SK-N-SH (cell line): ENCODE measurements around the gene OR1L8. TPM values are rescaled to one million over a fixed set of nuclear protein-coding genes. Genes with fewer than 3 reads are reported as not detected.

ENCODE experiments used
- CTCF ChIA-PET: fragments of 300-600, 350-600 bp; formaldehyde crosslinking; extraction: SDS; loops from one replicate; lab custom pipeline; 2021; lab: Yijun Ruan, JAX
- POLR2A ChIA-PET: fragments of 350-600 bp; sonication (Branson Sonifier 250); formaldehyde crosslinking; extraction: SDS; loops from one replicate; lab custom pipeline; 2020; ENCODE audit warnings: antibody characterized with exemption, inconsistent platforms; lab: Yijun Ruan, JAX
- DNase-seq: peaks from one replicate; pipeline ENCODE4 v3.0.0; 2012
- H2AFZ ChIP-seq: fragments of 200-600 bp; sonication (generic); 2 replicates; pipeline ENCODE4 v1.8.1; 2016; ENCODE audit warnings: antibody characterized with exemption, mild to moderate bottlenecking, low read depth
- H3F3A ChIP-seq: fragments of 200-600 bp; sonication (generic); replicated peaks from 2 replicates; pipeline ENCODE3; 2016; ENCODE audit warnings: antibody characterized with exemption, mild to moderate bottlenecking; ENCODE audit not compliant: insufficient read depth
- H3K27ac ChIP-seq, 2 experiments: fragments of 200-500 bp in 1 of 2; fragments of 200-600 bp in 1 of 2; sonication (Bioruptor generic) in 1 of 2; sonication (generic), shearing (Covaris generic) in 1 of 2; 2 replicates each; pipeline versions ENCODE4 v1.5.1 to v1.6.1; 2014 to 2016; ENCODE audit warnings: low read depth in 2 of 2, inconsistent platforms in 1 of 2, low read length in 1 of 2, mild to moderate bottlenecking in 1 of 2, mixed read lengths in 1 of 2
- H3K27me3 ChIP-seq: fragments of 200-600 bp; sonication (generic), shearing (Covaris generic); 2 replicates; pipeline ENCODE4 v1.6.1; 2016; ENCODE audit warnings: mixed run types; ENCODE audit not compliant: insufficient read depth
- H3K36me3 ChIP-seq, 2 experiments: fragments of 200-500 bp in 1 of 2; fragments of 200-600 bp in 1 of 2; sonication (Bioruptor generic) in 1 of 2; sonication (generic) in 1 of 2; replicated peaks in 1 of 2; 2 replicates each; pipeline versions ENCODE3 to v1.5.1; 2014 to 2016; ENCODE audit warnings: low read length in 1 of 2, mild to moderate bottlenecking in 1 of 2; ENCODE audit not compliant: insufficient read depth in 2 of 2, control insufficient read depth in 1 of 2
- H3K4me1 ChIP-seq, 2 experiments: fragments of 200-500 bp in 1 of 2; fragments of 200-600 bp in 1 of 2; sonication (Bioruptor generic) in 1 of 2; sonication (generic), shearing (Covaris generic) in 1 of 2; 2 replicates each; pipeline versions ENCODE4 v1.5.1 to v1.6.1; 2014 to 2016; ENCODE audit warnings: low read depth in 1 of 2, low read length in 1 of 2, mixed run types in 1 of 2; ENCODE audit not compliant: insufficient read depth in 2 of 2, control insufficient read depth in 1 of 2
- H3K4me2 ChIP-seq: fragments of 200-600 bp; sonication (generic), shearing (Covaris generic); 2 replicates; pipeline ENCODE4 v1.6.1; 2017; ENCODE audit warnings: mixed run types
- H3K4me3 ChIP-seq, 2 experiments: fragments of 200-500 bp in 1 of 2; fragments of 200-600 bp in 1 of 2; sonication (Bioruptor generic) in 1 of 2; sonication (generic), shearing (Covaris generic) in 1 of 2; 2 replicates each; pipeline versions ENCODE4 v1.5.1 to v1.8.1; 2014 to 2016; ENCODE audit warnings: low read depth in 2 of 2, inconsistent platforms in 1 of 2, low read length in 1 of 2, mild to moderate bottlenecking in 1 of 2, mixed read lengths in 1 of 2, moderate library complexity in 1 of 2
- H3K79me2 ChIP-seq: fragments of 200-600 bp; sonication (generic); 2 replicates; pipeline ENCODE4 v1.8.1; 2017; ENCODE audit warnings: mild to moderate bottlenecking; ENCODE audit not compliant: insufficient read depth
- H3K9ac ChIP-seq: fragments of 200-600 bp; sonication (generic); 2 replicates; pipeline ENCODE4 v1.6.1; 2017; ENCODE audit warnings: mixed run types
- H3K9me2 ChIP-seq: fragments of 200-600 bp; sonication (generic); 2 replicates; pipeline ENCODE4 v1.6.1; 2017; ENCODE audit warnings: mixed run types
- H3K9me3 ChIP-seq: fragments of 200-600 bp; sonication (generic); 2 replicates; pipeline ENCODE4 v1.6.1; 2017; ENCODE audit warnings: mixed run types, mild to moderate bottlenecking, moderate library complexity
- H4K20me1 ChIP-seq: fragments of 200-600 bp; sonication (generic); 2 replicates; pipeline ENCODE4 v1.6.1; 2017; ENCODE audit warnings: mild to moderate bottlenecking, mixed run types; ENCODE audit not compliant: insufficient read depth
- ELF1 ChIP-seq: IDR thresholded peaks from 2 replicates; pipeline ENCODE4 v1.4.0; 2012
- FOSL2 ChIP-seq: IDR thresholded peaks from 2 replicates; pipeline ENCODE4 v1.4.0; 2012; ENCODE audit warnings: low read depth, mild to moderate bottlenecking, moderate library complexity, borderline replicate concordance
- FOXJ3 ChIP-seq: sonication (generic); formaldehyde crosslinking; IDR thresholded peaks from 2 replicates; pipeline ENCODE4 v1.5.1; 2020; ENCODE audit warnings: mild to moderate bottlenecking, missing genetic modification reagents
- FOXM1 ChIP-seq: IDR thresholded peaks from 2 replicates; pipeline ENCODE4 v1.4.0; 2012; ENCODE audit warnings: low read depth, mild to moderate bottlenecking
- RCOR1 ChIP-seq: fragments of 150-350 bp; IDR thresholded peaks from 2 replicates; pipeline ENCODE4 v1.6.1; 2017; ENCODE audit warnings: antibody characterized with exemption, low read length
- SIN3A ChIP-seq: IDR thresholded peaks from 2 replicates; pipeline ENCODE4 v1.6.1; 2012; ENCODE audit warnings: low read depth, mild to moderate bottlenecking, low read length, moderate library complexity, borderline replicate concordance
- SMC3 ChIP-seq: IDR thresholded peaks from 2 replicates; pipeline ENCODE4 v1.6.1; 2012; ENCODE audit warnings: low read depth, low read length, improper control_type of control experiment
- TAF1 ChIP-seq: IDR thresholded peaks from 2 replicates; pipeline ENCODE4 v1.6.1; 2012; ENCODE audit warnings: low read depth, mild to moderate bottlenecking, low read length, moderate library complexity, borderline replicate concordance
- TCF12 ChIP-seq: IDR thresholded peaks from 2 replicates; pipeline ENCODE4 v1.4.0; 2012
- YY1 ChIP-seq: IDR thresholded peaks from 2 replicates; pipeline ENCODE4 v1.4.0; 2012; ENCODE audit warnings: low read depth, mild to moderate bottlenecking
- WGBS: methylation state at CpG from one replicate; pipeline ENCODE4 v1.1.6; 2017; ENCODE audit warnings: low lambda C conversion rate; 5-methylcytosine and 5-hydroxymethylcytosine counted together
- polyA plus RNA-seq, 3 experiments: library from polyadenylated mRNA; depleted of rRNA; stranded (reverse); fragments of >200 nt; gene quantifications; 2 replicates each; pipeline ENCODE4 v1.2.3, GENCODE V29; 2012
- TF ChIP-seq, protein P1 (sequence below): IDR thresholded peaks from 2 replicates; pipeline ENCODE4 v1.4.0; 2012; ENCODE audit warnings: low read depth
- TF ChIP-seq, protein P2 (sequence below): IDR thresholded peaks from 2 replicates; pipeline ENCODE4 v1.4.0; 2012; ENCODE audit warnings: low read depth, borderline replicate concordance
- TF ChIP-seq, protein P3 (sequence below): IDR thresholded peaks from 2 replicates; pipeline ENCODE4 v1.4.0; 2012; ENCODE audit warnings: low read depth, borderline replicate concordance
- TF ChIP-seq, protein P4 (sequence below): IDR thresholded peaks from 2 replicates; pipeline ENCODE4 v1.6.1; 2012; ENCODE audit warnings: mild to moderate bottlenecking, low read depth, low read length, moderate library complexity
- TF ChIP-seq, protein P5 (sequence below): IDR thresholded peaks from 2 replicates; pipeline ENCODE4; 2012
- TF ChIP-seq, protein P6 (sequence below): fragments of 200-600 bp; sonication (generic); IDR thresholded peaks from 2 replicates; pipeline ENCODE4 v1.6.1; 2017; ENCODE audit warnings: antibody characterized with exemption, mild to moderate bottlenecking, moderate library complexity

OR1L8 gene
- polyA plus RNA-seq, 1 of the 3 experiments (the other 2 are of a cell fraction), result 0.07 TPM

DNA sequence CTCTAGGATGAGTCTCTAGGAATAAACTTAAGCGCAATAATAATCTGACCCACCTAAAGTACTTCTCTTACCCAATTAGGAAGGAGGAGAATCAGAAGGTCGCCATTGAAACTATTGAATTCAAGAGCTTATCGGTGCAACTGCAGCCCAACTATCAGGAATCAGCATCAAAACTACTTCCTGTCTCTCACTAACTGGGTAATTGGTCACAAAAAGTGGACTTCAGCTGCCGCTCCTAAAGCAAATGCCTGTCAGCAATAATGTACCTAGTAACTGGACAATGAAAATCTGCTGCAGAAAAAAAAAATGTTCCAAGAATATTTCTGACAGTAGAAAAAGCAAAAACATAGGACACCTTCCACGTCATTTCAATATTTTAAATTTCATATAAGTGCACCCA is 3.3 kb downstream of the OR1L8 start:
- Histone ChIP-seq H3K4me2 (no peak overlapping the region), H3K79me2 (no peaks in the 10 kb centered on the region), H3K36me3 (no peaks in the 10 kb centered on the region), H2AFZ (no peak overlapping the region), H3K9me3 (no peaks in the 10 kb centered on the region), H3K4me1 (no peaks in the 10 kb centered on the region), H3F3A (peaks cover 9% of the 10 kb centered on the region), H3K9me2 (no peaks in the 10 kb centered on the region), H3K9ac (no peak overlapping the region), H4K20me1 (no peaks in the 10 kb centered on the region), H3K27me3 (no peaks in the 10 kb centered on the region), H3K4me3 (no peak overlapping the region), H3K27ac (no peak overlapping the region)
- POLR2A ChIA-PET, result no interaction called here
- CTCF ChIA-PET, result no interaction called here
- DNase-seq, result no peak
- TF ChIP-seq FOXM1 (no peak), FOSL2 (no peak), ELF1 (no peak), TCF12 (no peak), TAF1 (no peak), YY1 (no peak), FOXJ3 (CRISPR knock-in tag) (no peak), SMC3 (no peak), RCOR1 (no peak), SIN3A (no peak)
- TF ChIP-seq, protein P1, sequence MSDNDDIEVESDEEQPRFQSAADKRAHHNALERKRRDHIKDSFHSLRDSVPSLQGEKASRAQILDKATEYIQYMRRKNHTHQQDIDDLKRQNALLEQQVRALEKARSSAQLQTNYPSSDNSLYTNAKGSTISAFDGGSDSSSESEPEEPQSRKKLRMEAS, result no peak
- TF ChIP-seq, protein P2, sequence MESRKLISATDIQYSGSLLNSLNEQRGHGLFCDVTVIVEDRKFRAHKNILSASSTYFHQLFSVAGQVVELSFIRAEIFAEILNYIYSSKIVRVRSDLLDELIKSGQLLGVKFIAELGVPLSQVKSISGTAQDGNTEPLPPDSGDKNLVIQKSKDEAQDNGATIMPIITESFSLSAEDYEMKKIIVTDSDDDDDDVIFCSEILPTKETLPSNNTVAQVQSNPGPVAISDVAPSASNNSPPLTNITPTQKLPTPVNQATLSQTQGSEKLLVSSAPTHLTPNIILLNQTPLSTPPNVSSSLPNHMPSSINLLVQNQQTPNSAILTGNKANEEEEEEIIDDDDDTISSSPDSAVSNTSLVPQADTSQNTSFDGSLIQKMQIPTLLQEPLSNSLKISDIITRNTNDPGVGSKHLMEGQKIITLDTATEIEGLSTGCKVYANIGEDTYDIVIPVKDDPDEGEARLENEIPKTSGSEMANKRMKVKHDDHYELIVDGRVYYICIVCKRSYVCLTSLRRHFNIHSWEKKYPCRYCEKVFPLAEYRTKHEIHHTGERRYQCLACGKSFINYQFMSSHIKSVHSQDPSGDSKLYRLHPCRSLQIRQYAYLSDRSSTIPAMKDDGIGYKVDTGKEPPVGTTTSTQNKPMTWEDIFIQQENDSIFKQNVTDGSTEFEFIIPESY, result no peak
- TF ChIP-seq, protein P3, sequence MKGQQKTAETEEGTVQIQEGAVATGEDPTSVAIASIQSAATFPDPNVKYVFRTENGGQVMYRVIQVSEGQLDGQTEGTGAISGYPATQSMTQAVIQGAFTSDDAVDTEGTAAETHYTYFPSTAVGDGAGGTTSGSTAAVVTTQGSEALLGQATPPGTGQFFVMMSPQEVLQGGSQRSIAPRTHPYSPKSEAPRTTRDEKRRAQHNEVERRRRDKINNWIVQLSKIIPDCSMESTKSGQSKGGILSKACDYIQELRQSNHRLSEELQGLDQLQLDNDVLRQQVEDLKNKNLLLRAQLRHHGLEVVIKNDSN, result no peak
- TF ChIP-seq, protein P4, sequence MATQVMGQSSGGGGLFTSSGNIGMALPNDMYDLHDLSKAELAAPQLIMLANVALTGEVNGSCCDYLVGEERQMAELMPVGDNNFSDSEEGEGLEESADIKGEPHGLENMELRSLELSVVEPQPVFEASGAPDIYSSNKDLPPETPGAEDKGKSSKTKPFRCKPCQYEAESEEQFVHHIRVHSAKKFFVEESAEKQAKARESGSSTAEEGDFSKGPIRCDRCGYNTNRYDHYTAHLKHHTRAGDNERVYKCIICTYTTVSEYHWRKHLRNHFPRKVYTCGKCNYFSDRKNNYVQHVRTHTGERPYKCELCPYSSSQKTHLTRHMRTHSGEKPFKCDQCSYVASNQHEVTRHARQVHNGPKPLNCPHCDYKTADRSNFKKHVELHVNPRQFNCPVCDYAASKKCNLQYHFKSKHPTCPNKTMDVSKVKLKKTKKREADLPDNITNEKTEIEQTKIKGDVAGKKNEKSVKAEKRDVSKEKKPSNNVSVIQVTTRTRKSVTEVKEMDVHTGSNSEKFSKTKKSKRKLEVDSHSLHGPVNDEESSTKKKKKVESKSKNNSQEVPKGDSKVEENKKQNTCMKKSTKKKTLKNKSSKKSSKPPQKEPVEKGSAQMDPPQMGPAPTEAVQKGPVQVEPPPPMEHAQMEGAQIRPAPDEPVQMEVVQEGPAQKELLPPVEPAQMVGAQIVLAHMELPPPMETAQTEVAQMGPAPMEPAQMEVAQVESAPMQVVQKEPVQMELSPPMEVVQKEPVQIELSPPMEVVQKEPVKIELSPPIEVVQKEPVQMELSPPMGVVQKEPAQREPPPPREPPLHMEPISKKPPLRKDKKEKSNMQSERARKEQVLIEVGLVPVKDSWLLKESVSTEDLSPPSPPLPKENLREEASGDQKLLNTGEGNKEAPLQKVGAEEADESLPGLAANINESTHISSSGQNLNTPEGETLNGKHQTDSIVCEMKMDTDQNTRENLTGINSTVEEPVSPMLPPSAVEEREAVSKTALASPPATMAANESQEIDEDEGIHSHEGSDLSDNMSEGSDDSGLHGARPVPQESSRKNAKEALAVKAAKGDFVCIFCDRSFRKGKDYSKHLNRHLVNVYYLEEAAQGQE, result no peak
- TF ChIP-seq, protein P5, sequence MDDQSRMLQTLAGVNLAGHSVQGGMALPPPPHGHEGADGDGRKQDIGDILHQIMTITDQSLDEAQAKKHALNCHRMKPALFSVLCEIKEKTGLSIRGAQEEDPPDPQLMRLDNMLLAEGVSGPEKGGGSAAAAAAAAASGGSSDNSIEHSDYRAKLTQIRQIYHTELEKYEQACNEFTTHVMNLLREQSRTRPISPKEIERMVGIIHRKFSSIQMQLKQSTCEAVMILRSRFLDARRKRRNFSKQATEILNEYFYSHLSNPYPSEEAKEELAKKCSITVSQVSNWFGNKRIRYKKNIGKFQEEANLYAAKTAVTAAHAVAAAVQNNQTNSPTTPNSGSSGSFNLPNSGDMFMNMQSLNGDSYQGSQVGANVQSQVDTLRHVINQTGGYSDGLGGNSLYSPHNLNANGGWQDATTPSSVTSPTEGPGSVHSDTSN, result no peak
- TF ChIP-seq, protein P6, sequence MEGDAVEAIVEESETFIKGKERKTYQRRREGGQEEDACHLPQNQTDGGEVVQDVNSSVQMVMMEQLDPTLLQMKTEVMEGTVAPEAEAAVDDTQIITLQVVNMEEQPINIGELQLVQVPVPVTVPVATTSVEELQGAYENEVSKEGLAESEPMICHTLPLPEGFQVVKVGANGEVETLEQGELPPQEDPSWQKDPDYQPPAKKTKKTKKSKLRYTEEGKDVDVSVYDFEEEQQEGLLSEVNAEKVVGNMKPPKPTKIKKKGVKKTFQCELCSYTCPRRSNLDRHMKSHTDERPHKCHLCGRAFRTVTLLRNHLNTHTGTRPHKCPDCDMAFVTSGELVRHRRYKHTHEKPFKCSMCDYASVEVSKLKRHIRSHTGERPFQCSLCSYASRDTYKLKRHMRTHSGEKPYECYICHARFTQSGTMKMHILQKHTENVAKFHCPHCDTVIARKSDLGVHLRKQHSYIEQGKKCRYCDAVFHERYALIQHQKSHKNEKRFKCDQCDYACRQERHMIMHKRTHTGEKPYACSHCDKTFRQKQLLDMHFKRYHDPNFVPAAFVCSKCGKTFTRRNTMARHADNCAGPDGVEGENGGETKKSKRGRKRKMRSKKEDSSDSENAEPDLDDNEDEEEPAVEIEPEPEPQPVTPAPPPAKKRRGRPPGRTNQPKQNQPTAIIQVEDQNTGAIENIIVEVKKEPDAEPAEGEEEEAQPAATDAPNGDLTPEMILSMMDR, result no peak
- 35% methylated on average over 5 of the region's 5 CpGs for WGBS
